A673 (cell line): ENCODE results near the gene SAMD11.

Source experiments
- EZH2 ChIP-seq: fragments of 200-600 bp; sonication (generic); IDR thresholded peaks from 2 replicates; pipeline ENCODE4 v1.6.1; 2017; ENCODE audit warnings: borderline replicate concordance, low read depth, mild to moderate bottlenecking, mixed read lengths, antibody characterized with exemption, low read length; ENCODE audit not compliant: poor library complexity, severe bottlenecking
- TF ChIP-seq, protein P1 (sequence below): fragments of 300-800, 200-600 bp; sonication (generic); conservative IDR thresholded peaks from 2 replicates; pipeline ENCODE4 v1.5.1; 2017; ENCODE audit warnings: low read depth, mild to moderate bottlenecking, antibody characterized with exemption, low read length, moderate library complexity, mixed read lengths

GRCh38 chr1:950881-951280 is 27.2 kb downstream of the SAMD11 start:
- TF ChIP-seq, protein P1, sequence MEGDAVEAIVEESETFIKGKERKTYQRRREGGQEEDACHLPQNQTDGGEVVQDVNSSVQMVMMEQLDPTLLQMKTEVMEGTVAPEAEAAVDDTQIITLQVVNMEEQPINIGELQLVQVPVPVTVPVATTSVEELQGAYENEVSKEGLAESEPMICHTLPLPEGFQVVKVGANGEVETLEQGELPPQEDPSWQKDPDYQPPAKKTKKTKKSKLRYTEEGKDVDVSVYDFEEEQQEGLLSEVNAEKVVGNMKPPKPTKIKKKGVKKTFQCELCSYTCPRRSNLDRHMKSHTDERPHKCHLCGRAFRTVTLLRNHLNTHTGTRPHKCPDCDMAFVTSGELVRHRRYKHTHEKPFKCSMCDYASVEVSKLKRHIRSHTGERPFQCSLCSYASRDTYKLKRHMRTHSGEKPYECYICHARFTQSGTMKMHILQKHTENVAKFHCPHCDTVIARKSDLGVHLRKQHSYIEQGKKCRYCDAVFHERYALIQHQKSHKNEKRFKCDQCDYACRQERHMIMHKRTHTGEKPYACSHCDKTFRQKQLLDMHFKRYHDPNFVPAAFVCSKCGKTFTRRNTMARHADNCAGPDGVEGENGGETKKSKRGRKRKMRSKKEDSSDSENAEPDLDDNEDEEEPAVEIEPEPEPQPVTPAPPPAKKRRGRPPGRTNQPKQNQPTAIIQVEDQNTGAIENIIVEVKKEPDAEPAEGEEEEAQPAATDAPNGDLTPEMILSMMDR = no peak
- TF ChIP-seq EZH2 = no peak
